ENCODE data around the gene TBC1D9B. TPM values are rescaled to one million over a fixed set of nuclear protein-coding genes. Genes with fewer than 3 reads are reported as not detected.

Gene TBC1D9B
- total and polyA plus RNA-seq, 2 of the 13 experiments (the other 11 are each of a cell fraction or from before 2014, with no cell fraction given), result 35.0 to 50.0 TPM

DNA sequence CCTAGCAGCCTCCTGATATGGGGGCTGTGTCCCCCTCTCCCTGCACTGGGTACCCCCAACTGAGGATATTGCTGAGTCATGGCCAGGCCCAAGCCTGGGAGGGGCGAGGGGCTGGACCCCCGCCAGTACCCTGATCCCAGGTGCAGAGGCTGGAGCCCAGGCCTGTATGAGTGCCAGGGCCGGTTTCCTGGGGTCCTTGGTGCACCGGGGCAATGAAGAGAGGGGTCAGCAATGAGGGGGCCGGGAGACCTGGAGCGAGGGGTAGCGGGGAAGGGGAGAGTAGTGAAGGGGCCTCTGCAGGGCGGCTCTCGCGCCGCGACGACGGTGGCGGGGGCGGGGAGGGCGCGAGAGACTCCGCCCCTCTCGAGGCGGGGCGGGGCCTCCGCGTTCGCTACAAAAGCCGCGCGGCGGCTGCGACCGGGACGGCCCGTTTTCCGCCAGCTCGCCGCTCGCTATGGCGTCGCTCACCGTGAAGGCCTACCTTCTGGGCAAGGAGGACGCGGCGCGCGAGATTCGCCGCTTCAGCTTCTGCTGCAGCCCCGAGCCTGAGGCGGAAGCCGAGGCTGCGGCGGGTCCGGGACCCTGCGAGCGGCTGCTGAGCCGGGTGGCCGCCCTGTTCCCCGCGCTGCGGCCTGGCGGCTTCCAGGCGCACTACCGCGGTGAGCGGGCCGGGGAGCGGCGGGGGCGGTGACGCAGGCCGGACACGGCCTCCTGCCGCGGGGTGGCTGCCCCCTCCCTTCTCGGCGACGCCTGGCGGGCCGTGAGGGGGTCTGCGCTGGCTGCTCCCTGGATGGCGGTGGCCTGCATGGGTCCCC is 87.0 kb downstream of the TBC1D9B start, which contains the start of gene SQSTM1 (continued):
- no peak for TF ChIP-seq THAP9 (CRISPR knock-in tag; IDR thresholded peaks at IDR 0.05; ENCODE audit: borderline replicate concordance)
- no peak for TF ChIP-seq JUNB (CRISPR knock-in tag; IDR thresholded peaks at IDR 0.05; ENCODE audit: borderline replicate concordance)
- TF ChIP-seq, protein P1, sequence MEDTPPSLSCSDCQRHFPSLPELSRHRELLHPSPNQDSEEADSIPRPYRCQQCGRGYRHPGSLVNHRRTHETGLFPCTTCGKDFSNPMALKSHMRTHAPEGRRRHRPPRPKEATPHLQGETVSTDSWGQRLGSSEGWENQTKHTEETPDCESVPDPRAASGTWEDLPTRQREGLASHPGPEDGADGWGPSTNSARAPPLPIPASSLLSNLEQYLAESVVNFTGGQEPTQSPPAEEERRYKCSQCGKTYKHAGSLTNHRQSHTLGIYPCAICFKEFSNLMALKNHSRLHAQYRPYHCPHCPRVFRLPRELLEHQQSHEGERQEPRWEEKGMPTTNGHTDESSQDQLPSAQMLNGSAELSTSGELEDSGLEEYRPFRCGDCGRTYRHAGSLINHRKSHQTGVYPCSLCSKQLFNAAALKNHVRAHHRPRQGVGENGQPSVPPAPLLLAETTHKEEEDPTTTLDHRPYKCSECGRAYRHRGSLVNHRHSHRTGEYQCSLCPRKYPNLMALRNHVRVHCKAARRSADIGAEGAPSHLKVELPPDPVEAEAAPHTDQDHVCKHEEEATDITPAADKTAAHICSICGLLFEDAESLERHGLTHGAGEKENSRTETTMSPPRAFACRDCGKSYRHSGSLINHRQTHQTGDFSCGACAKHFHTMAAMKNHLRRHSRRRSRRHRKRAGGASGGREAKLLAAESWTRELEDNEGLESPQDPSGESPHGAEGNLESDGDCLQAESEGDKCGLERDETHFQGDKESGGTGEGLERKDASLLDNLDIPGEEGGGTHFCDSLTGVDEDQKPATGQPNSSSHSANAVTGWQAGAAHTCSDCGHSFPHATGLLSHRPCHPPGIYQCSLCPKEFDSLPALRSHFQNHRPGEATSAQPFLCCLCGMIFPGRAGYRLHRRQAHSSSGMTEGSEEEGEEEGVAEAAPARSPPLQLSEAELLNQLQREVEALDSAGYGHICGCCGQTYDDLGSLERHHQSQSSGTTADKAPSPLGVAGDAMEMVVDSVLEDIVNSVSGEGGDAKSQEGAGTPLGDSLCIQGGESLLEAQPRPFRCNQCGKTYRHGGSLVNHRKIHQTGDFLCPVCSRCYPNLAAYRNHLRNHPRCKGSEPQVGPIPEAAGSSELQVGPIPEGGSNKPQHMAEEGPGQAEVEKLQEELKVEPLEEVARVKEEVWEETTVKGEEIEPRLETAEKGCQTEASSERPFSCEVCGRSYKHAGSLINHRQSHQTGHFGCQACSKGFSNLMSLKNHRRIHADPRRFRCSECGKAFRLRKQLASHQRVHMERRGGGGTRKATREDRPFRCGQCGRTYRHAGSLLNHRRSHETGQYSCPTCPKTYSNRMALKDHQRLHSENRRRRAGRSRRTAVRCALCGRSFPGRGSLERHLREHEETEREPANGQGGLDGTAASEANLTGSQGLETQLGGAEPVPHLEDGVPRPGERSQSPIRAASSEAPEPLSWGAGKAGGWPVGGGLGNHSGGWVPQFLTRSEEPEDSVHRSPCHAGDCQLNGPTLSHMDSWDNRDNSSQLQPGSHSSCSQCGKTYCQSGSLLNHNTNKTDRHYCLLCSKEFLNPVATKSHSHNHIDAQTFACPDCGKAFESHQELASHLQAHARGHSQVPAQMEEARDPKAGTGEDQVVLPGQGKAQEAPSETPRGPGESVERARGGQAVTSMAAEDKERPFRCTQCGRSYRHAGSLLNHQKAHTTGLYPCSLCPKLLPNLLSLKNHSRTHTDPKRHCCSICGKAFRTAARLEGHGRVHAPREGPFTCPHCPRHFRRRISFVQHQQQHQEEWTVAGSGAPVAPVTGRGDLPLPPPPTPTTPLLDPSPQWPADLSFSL (CRISPR knock-in tag; IDR thresholded peaks at IDR 0.05), result no peak
- TF ChIP-seq GATAD2A (CRISPR knock-in tag; IDR thresholded peaks at IDR 0.05), result no peak; the same call in 1 of the 2 replicates
- TF ChIP-seq ZSCAN22 (CRISPR knock-in tag; IDR thresholded peaks at IDR 0.05), result no peak
- no peak for TF ChIP-seq ZNF766 (CRISPR knock-in tag; IDR thresholded peaks at IDR 0.05; ENCODE audit: borderline replicate concordance)
- no peak for TF ChIP-seq ZNF124 (CRISPR knock-in tag; IDR thresholded peaks at IDR 0.05)
- TF ChIP-seq ZSCAN20 (CRISPR knock-in tag; IDR thresholded peaks at IDR 0.05; ENCODE audit: borderline replicate concordance), result no peak; the same call in 1 of the 2 replicates
- TF ChIP-seq CCAR2 (optimal IDR thresholded peaks at IDR 0.05; ENCODE audit: low read depth, low read length), result no peak
- TF ChIP-seq, protein P2, sequence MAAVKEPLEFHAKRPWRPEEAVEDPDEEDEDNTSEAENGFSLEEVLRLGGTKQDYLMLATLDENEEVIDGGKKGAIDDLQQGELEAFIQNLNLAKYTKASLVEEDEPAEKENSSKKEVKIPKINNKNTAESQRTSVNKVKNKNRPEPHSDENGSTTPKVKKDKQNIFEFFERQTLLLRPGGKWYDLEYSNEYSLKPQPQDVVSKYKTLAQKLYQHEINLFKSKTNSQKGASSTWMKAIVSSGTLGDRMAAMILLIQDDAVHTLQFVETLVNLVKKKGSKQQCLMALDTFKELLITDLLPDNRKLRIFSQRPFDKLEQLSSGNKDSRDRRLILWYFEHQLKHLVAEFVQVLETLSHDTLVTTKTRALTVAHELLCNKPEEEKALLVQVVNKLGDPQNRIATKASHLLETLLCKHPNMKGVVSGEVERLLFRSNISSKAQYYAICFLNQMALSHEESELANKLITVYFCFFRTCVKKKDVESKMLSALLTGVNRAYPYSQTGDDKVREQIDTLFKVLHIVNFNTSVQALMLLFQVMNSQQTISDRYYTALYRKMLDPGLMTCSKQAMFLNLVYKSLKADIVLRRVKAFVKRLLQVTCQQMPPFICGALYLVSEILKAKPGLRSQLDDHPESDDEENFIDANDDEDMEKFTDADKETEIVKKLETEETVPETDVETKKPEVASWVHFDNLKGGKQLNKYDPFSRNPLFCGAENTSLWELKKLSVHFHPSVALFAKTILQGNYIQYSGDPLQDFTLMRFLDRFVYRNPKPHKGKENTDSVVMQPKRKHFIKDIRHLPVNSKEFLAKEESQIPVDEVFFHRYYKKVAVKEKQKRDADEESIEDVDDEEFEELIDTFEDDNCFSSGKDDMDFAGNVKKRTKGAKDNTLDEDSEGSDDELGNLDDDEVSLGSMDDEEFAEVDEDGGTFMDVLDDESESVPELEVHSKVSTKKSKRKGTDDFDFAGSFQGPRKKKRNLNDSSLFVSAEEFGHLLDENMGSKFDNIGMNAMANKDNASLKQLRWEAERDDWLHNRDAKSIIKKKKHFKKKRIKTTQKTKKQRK (IDR thresholded peaks at IDR 0.05; ENCODE audit: low read length), result no peak
- TF ChIP-seq ZNF10 (CRISPR knock-in tag; IDR thresholded peaks at IDR 0.05; ENCODE audit: borderline replicate concordance, low read depth), result no peak
- TF ChIP-seq SNAI1 (CRISPR knock-in tag; IDR thresholded peaks at IDR 0.05; ENCODE audit: borderline replicate concordance), result no peak
- TF ChIP-seq ZSCAN29 (CRISPR knock-in tag; conservative IDR thresholded peaks at IDR 0.05), result no peak
- TF ChIP-seq RORA (CRISPR knock-in tag; IDR thresholded peaks at IDR 0.05), result no peak
- TF ChIP-seq EZH2 (conservative IDR thresholded peaks at IDR 0.05; ENCODE audit: low read depth, low read length), result no peak
- TF ChIP-seq HOXA3 (CRISPR knock-in tag; IDR thresholded peaks at IDR 0.05), result peak; percentile 78

All from HepG2 (cell line).